Measurements from ENCODE around the gene LMCD1.

The LMCD1 gene

GRCh38 chr3:8501371-8502131, at the start of gene LMCD1:
Gene LMCD1 (plus strand): TSS chr3:8501823. CDS start chr3:8501939, 116 bp downstream.
- TF ChIP-seq, protein P1, sequence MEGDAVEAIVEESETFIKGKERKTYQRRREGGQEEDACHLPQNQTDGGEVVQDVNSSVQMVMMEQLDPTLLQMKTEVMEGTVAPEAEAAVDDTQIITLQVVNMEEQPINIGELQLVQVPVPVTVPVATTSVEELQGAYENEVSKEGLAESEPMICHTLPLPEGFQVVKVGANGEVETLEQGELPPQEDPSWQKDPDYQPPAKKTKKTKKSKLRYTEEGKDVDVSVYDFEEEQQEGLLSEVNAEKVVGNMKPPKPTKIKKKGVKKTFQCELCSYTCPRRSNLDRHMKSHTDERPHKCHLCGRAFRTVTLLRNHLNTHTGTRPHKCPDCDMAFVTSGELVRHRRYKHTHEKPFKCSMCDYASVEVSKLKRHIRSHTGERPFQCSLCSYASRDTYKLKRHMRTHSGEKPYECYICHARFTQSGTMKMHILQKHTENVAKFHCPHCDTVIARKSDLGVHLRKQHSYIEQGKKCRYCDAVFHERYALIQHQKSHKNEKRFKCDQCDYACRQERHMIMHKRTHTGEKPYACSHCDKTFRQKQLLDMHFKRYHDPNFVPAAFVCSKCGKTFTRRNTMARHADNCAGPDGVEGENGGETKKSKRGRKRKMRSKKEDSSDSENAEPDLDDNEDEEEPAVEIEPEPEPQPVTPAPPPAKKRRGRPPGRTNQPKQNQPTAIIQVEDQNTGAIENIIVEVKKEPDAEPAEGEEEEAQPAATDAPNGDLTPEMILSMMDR (IDR thresholded peaks at IDR 0.05; ENCODE audit: low read depth, low read length), result peak; percentile 16

GRCh38 chr3:8452112-8452511, 49.5 kb upstream of the LMCD1 start:
- no peak for DNase-seq (ENCODE audit: extremely low read depth, low read depth)
- TF ChIP-seq, protein P1 (IDR thresholded peaks at IDR 0.05; ENCODE audit: low read depth, low read length), result no peak

More at GRCh38 chr3:8501371-8502131, at the start of gene LMCD1:
- DNase-seq (ENCODE audit: extremely low read depth, low read depth), result peak; percentile 87

- DNase-seq (ENCODE audit: extremely low read depth, low read depth), result no peak
- TF ChIP-seq, protein P1 (IDR thresholded peaks at IDR 0.05; ENCODE audit: low read depth, low read length), result no peak
These were observed 48.5 kb upstream of the LMCD1 start for GRCh38 chr3:8453153-8453552.

- no peak for DNase-seq (ENCODE audit: extremely low read depth, low read depth)
- TF ChIP-seq, protein P1 (IDR thresholded peaks at IDR 0.05; ENCODE audit: low read depth, low read length), result no peak
These were observed 45.9 kb upstream of the LMCD1 start for GRCh38 chr3:8455526-8456411.

GRCh38 chr3:8456412-8456811, 45.2 kb upstream of the LMCD1 start:
- TF ChIP-seq, protein P1 (IDR thresholded peaks at IDR 0.05; ENCODE audit: low read depth, low read length), result no peak
- DNase-seq (ENCODE audit: extremely low read depth, low read depth), result no peak

DNA sequence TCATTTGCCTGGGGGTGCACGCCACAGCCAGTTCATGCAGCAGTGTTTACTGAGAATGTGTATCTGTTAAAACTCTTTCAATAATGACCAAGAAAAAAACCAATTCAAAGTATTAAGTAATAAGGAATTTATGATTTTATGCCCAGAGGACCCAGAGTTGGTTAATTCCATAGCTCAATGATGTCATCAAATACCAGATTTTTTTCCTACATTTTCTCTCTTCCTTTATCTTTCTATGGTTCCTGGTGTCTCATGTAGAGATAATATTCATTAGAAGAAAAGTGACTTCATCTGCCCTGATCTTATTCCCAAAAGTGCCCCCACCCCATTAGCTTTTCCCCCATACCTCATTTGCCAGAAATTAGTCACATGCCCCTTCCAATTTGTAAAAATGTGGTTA, 44.6 kb upstream of the LMCD1 start:
- TF ChIP-seq, protein P1 (IDR thresholded peaks at IDR 0.05; ENCODE audit: low read depth, low read length), result no peak
- no peak for DNase-seq (ENCODE audit: extremely low read depth, low read depth)

DNA sequence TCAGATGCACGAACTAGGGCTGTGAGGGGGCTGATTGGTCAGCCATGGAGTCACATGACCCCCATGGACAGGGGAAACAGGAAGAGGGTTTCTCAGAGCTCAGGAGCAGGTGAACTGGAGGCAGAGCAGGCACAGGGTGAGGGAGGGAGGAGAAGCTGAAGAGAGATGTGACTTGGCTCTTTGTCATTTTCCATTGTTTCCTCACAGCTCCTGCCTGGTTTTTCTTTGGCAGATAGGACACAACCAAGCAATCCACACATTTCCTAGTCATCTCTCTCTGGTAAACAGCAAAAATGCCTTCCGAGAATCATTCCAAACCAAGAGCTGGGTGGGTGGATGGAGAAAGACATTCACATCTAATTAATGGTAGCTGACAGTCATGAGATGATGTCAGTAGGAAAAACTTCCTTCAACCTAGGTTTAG, 43.4 kb upstream of the LMCD1 start:
- peak; percentile 60 for DNase-seq (ENCODE audit: extremely low read depth, low read depth)
- TF ChIP-seq, protein P1 (IDR thresholded peaks at IDR 0.05; ENCODE audit: low read depth, low read length), result no peak

Measured in AG09319 (cell line).